T follicular helper cell (primary cell): ENCODE measurements around the gene SCN2A.
"Not testable (repeated sequence)": the region's sequence is repeated elsewhere in the genome, so short reads cannot be mapped to it uniquely, and the experiment has no call there.

Experiments
- DNase-seq: peaks from one replicate; pipeline ENCODE4 v3.0.0-alpha.2; 2020; ENCODE audit warnings: low read depth

Gene SCN2A

GRCh38 chr2:165328272-165328671 lies 89.1 kb downstream of the SCN2A start:
- DNase-seq = no peak

- not testable (repeated sequence) for DNase-seq
These were observed 105.1 kb downstream of the SCN2A start for GRCh38 chr2:165344276-165344675.

- DNase-seq = no peak
These were observed 109.2 kb downstream of the SCN2A start for GRCh38 chr2:165348441-165348840.

GRCh38 chr2:165349181-165349580 lies 110.0 kb downstream of the SCN2A start:
- DNase-seq = no peak

GRCh38 chr2:165357758-165358157 lies 118.5 kb downstream of the SCN2A start:
- DNase-seq = no peak

GRCh38 chr2:165361514-165361913 lies 122.3 kb downstream of the SCN2A start:
- no peak for DNase-seq

- DNase-seq = no peak
These were observed 130.1 kb downstream of the SCN2A start for GRCh38 chr2:165369131-165369897.

- DNase-seq = no peak
These were observed 130.7 kb downstream of the SCN2A start for GRCh38 chr2:165369898-165370296.

- no peak for DNase-seq
These were observed 132.1 kb downstream of the SCN2A start for GRCh38 chr2:165371356-165371755.

- DNase-seq = no peak
These were observed 134.2 kb downstream of the SCN2A start for GRCh38 chr2:165373278-165374010.

GRCh38 chr2:165376571-165376975 lies 137.4 kb downstream of the SCN2A start:
- no peak for DNase-seq

- no peak for DNase-seq
These were observed 143.1 kb downstream of the SCN2A start for GRCh38 chr2:165382362-165382761.

GRCh38 chr2:165390875-165391274 lies 151.7 kb downstream of the SCN2A start:
- no peak for DNase-seq

- DNase-seq = no peak
These were observed 152.6 kb downstream of the SCN2A start for GRCh38 chr2:165391791-165392190.

GRCh38 chr2:165398603-165399002 lies 159.4 kb downstream of the SCN2A start:
- DNase-seq = not testable (repeated sequence)

- no peak for DNase-seq
These were observed 162.2 kb downstream of the SCN2A start for GRCh38 chr2:165401285-165401852.

- no peak for DNase-seq
These were observed 162.9 kb downstream of the SCN2A start for GRCh38 chr2:165402162-165402561.

GRCh38 chr2:165406173-165406572 lies 167.0 kb downstream of the SCN2A start:
- DNase-seq = no peak

GRCh38 chr2:165407466-165407865 lies 168.3 kb downstream of the SCN2A start:
- no peak for DNase-seq

- DNase-seq = no peak
These were observed 169.0 kb downstream of the SCN2A start for GRCh38 chr2:165408186-165408585.

GRCh38 chr2:165410276-165410675 lies 171.1 kb downstream of the SCN2A start:
- DNase-seq = no peak

- no peak for DNase-seq
These were observed 175.0 kb downstream of the SCN2A start for GRCh38 chr2:165414187-165414586.

- no peak for DNase-seq
These were observed 177.8 kb downstream of the SCN2A start for GRCh38 chr2:165417009-165417408.
